ENCODE data around the gene CEL.

The CEL gene

DNA sequence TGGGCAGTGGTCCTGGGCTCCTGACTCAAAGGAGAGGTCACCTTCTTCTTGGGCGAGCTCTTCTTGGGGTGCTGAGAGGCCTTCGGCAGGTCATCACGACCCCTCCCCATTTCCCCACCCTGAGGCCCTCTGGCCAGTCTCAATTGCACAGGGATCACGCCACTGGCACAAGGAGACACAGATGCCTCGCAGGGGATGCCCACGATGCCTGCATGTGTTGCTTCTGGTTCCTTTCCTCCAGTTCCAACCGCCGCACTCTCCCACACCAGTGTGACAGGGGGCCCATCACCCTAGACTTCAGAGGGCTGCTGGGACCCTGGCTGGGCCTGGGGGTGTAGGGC is 1.3 kb downstream of the CEL start:
- no peak overlapping the region for H3K4me3 ChIP-seq (replicated peaks; ENCODE audit: low read depth, low read length)
- TF ChIP-seq, protein P1, sequence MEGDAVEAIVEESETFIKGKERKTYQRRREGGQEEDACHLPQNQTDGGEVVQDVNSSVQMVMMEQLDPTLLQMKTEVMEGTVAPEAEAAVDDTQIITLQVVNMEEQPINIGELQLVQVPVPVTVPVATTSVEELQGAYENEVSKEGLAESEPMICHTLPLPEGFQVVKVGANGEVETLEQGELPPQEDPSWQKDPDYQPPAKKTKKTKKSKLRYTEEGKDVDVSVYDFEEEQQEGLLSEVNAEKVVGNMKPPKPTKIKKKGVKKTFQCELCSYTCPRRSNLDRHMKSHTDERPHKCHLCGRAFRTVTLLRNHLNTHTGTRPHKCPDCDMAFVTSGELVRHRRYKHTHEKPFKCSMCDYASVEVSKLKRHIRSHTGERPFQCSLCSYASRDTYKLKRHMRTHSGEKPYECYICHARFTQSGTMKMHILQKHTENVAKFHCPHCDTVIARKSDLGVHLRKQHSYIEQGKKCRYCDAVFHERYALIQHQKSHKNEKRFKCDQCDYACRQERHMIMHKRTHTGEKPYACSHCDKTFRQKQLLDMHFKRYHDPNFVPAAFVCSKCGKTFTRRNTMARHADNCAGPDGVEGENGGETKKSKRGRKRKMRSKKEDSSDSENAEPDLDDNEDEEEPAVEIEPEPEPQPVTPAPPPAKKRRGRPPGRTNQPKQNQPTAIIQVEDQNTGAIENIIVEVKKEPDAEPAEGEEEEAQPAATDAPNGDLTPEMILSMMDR (IDR thresholded peaks at IDR 0.05; ENCODE audit: low read length, missing control alignments), result no peak
- no peak for DNase-seq (ENCODE audit: low read depth)

DNA sequence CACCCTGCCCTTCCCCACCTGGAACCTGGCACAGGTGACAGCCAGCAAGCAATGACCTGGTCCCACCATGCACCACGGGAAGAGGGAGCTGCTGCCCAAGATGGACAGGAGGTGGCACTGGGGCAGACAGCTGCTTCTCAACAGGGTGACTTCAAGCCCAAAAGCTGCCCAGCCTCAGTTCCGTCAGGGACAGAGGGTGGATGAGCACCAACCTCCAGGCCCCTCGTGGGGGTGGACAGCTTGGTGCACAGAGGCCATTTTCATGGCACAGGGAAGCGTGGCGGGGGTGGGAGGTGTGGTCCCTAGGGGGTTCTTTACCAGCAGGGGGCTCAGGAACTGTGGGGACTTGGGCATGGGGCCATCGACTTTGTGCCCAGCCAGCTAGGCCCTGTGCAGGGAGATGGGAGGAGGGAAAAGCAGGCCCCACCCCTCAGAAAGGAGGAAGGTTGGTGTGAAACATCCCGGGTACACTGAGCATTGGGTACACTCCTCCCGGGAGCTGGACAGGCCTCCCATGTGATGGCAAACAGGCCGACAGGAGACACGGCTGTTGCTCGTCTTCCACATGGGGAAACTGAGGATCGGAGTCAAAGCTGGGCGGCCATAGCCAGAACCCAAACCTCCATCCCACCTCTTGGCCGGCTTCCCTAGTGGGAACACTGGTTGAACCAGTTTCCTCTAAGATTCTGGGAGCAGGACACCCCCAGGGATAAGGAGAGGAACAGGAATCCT is 1.9 kb downstream of the CEL start:
- TF ChIP-seq, protein P1 (IDR thresholded peaks at IDR 0.05; ENCODE audit: low read length, missing control alignments), result no peak
- no peak for DNase-seq (ENCODE audit: low read depth)
- no peak overlapping the region for H3K4me3 ChIP-seq (replicated peaks; ENCODE audit: low read depth, low read length)

DNA sequence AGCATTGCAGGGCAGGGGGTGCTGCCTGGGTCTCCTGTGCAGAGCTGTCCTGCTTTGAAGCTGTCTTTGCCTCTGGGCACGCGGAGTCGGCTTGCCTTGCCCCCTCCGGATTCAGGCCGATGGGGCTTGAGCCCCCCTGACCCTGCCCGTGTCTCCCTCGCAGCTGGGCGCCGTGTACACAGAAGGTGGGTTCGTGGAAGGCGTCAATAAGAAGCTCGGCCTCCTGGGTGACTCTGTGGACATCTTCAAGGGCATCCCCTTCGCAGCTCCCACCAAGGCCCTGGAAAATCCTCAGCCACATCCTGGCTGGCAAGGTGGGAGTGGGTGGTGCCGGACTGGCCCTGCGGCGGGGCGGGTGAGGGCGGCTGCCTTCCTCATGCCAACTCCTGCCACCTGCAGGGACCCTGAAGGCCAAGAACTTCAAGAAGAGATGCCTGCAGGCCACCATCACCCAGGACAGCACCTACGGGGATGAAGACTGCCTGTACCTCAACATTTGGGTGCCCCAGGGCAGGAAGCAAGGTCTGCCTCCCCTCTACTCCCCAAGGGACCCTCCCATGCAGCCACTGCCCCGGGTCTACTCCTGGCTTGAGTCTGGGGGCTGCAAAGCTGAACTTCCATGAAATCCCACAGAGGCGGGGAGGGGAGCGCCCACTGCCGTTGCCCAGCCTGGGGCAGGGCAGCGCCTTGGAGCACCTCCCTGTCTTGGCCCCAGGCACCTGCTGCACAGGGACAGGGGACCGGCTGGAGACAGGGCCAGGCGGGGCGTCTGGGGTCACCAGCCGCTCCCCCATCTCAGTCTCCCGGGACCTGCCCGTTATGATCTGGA is 2.7 kb downstream of the CEL start:
- TF ChIP-seq, protein P1 (IDR thresholded peaks at IDR 0.05; ENCODE audit: low read length, missing control alignments), result no peak
- H3K4me3 ChIP-seq (replicated peaks; ENCODE audit: low read depth, low read length), result no peak overlapping the region
- DNase-seq (ENCODE audit: low read depth), result no peak

DNA sequence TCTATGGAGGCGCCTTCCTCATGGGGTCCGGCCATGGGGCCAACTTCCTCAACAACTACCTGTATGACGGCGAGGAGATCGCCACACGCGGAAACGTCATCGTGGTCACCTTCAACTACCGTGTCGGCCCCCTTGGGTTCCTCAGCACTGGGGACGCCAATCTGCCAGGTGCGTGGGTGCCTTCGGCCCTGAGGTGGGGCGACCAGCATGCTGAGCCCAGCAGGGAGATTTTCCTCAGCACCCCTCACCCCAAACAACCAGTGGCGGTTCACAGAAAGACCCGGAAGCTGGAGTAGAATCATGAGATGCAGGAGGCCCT is 3.2 kb downstream of the CEL start:
- TF ChIP-seq, protein P1 (IDR thresholded peaks at IDR 0.05; ENCODE audit: low read length, missing control alignments), result no peak
- no peak for DNase-seq (ENCODE audit: low read depth)
- H3K4me3 ChIP-seq (replicated peaks; ENCODE audit: low read depth, low read length), result no peak overlapping the region

DNA sequence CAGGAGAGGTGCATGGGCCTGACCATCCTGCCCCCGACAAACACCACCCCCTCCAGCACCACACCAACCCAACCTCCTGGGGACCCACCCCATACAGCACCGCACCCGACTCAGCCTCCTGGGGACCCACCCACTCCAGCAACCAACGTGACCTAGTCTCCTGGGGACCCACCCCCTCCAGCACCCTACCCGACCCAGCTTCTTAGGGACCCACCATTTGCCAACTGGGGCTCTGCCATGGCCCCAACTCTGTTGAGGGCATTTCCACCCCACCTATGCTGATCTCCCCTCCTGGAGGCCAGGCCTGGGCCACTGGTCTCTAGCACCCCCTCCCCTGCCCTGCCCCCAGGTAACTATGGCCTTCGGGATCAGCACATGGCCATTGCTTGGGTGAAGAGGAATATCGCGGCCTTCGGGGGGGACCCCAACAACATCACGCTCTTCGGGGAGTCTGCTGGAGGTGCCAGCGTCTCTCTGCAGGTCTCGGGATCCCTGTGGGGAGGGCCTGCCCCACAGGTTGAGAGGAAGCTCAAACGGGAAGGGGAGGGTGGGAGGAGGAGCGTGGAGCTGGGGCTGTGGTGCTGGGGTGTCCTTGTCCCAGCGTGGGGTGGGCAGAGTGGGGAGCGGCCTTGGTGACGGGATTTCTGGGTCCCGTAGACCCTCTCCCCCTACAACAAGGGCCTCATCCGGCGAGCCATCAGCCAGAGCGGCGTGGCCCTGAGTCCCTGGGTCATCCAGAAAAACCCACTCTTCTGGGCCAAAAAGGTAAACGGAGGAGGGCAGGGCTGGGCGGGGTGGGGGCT is 4.6 kb downstream of the CEL start:
- no peak for DNase-seq (ENCODE audit: low read depth)
- H3K4me3 ChIP-seq (replicated peaks; ENCODE audit: low read depth, low read length), result no peak overlapping the region
- TF ChIP-seq, protein P1 (IDR thresholded peaks at IDR 0.05; ENCODE audit: low read length, missing control alignments), result no peak

DNA sequence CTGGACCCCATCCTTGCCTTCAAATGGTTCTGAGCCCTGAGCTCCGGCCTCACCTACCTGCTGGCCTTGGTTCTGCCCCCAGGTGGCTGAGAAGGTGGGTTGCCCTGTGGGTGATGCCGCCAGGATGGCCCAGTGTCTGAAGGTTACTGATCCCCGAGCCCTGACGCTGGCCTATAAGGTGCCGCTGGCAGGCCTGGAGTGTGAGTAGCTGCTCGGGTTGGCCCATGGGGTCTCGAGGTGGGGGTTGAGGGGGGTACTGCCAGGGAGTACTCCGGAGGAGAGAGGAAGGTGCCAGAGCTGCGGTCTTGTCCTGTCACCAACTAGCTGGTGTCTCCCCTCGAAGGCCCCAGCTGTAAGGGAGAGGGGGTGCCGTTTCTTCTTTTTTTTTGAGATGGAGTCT is 5.2 kb downstream of the CEL start:
- DNase-seq (ENCODE audit: low read depth), result no peak
- H3K4me3 ChIP-seq (replicated peaks; ENCODE audit: low read depth, low read length), result no peak overlapping the region
- TF ChIP-seq, protein P1 (IDR thresholded peaks at IDR 0.05; ENCODE audit: low read length, missing control alignments), result no peak

Measured in fibroblast of pulmonary artery (primary cell).